ENCODE data around the gene CEP68.

- TF ChIP-seq KDM1A (IDR thresholded peaks at IDR 0.05; ENCODE audit: low read depth) (no peak), EP300 (IDR thresholded peaks at IDR 0.05) (no peak), POLR2A (IDR thresholded peaks at IDR 0.05; ENCODE audit: low read length) (no peak), BHLHE40 (IDR thresholded peaks at IDR 0.05; ENCODE audit: low read depth, low read length) (no peak), CTCF (IDR thresholded peaks at IDR 0.05) (no peak), REST (IDR thresholded peaks at IDR 0.05) (no peak), ESRRA (IDR thresholded peaks at IDR 0.05; ENCODE audit: borderline replicate concordance, low read length) (no peak), RAD21 (conservative IDR thresholded peaks at IDR 0.05 in 1 of 2, IDR thresholded peaks at IDR 0.05 in 1 of 2) (no peak), MAX (IDR thresholded peaks at IDR 0.05) (no peak)
Measured at GRCh38 chr2:65120990-65121693, 64.9 kb downstream of the CEP68 start.

Measured in A549 (cell line).